Cardiac muscle cell (in vitro differentiated cells and primary cell): Measurements from ENCODE around the gene CCDC85A. TPM values are rescaled to one million over a fixed set of nuclear protein-coding genes. Genes with fewer than 3 reads are reported as not detected.
"Not testable (repeated sequence)": the region's sequence is repeated elsewhere in the genome, so short reads cannot be mapped to it uniquely, and the experiment has no call there.

Source experiments
- DNase-seq, 2 donors: peaks; one replicate each; pipeline versions ENCODE4 v3.0.0 to v3.0.0-alpha.2; 2010 to 2017; ENCODE audit warnings: low read depth in 1 of 2, low spot score in 1 of 2
- H3K27ac ChIP-seq: fragments of 200-600 bp; sonication (generic); 2 replicates; pipeline ENCODE4 v1.5.1; 2016
- H3K27me3 ChIP-seq: fragments of 200-600 bp; sonication (generic); 2 replicates; pipeline ENCODE4 v1.6.0; 2016; ENCODE audit warnings: control low read depth
- H3K36me3 ChIP-seq: fragments of 200-600 bp; sonication (generic); 2 replicates; pipeline ENCODE4 v1.5.1; 2016; ENCODE audit warnings: control low read depth
- H3K4me1 ChIP-seq: fragments of 200-600 bp; sonication (generic); 2 replicates; pipeline ENCODE4 v1.8.1; 2017; ENCODE audit warnings: low read depth, mild to moderate bottlenecking, mixed run types
- H3K4me3 ChIP-seq: fragments of 200-600 bp; sonication (generic); 2 replicates; pipeline ENCODE4 v1.5.1; 2016; ENCODE audit warnings: mild to moderate bottlenecking
- H3K9me3 ChIP-seq: fragments of 200-600 bp; sonication (generic); 2 replicates; pipeline ENCODE4 v1.5.1; 2017; ENCODE audit warnings: low read depth, mild to moderate bottlenecking, control low read depth
- polyA plus RNA-seq: library from polyadenylated mRNA; unstranded; fragments of >200 nt; fragmentation: Nextera tagmentation; extraction: Ambion mirVana; gene quantifications from 2 replicates; pipeline ENCODE4 v1.2.1, GENCODE V29; 2016
- total RNA-seq: library from RNA; depleted of rRNA; stranded (reverse); fragments of >200 nt; gene quantifications from 2 replicates; pipeline ENCODE4 v1.2.3, GENCODE V29; 2016
- TF ChIP-seq, protein P1 (sequence below): IDR thresholded peaks from 2 replicates; pipeline ENCODE4 v1.5.1; 2012; ENCODE audit warnings: low read depth, mild to moderate bottlenecking, low read length

Gene CCDC85A
- total and polyA plus RNA-seq, 2 experiments from 2014 or later = 3.9 to 8.1 TPM

DNA sequence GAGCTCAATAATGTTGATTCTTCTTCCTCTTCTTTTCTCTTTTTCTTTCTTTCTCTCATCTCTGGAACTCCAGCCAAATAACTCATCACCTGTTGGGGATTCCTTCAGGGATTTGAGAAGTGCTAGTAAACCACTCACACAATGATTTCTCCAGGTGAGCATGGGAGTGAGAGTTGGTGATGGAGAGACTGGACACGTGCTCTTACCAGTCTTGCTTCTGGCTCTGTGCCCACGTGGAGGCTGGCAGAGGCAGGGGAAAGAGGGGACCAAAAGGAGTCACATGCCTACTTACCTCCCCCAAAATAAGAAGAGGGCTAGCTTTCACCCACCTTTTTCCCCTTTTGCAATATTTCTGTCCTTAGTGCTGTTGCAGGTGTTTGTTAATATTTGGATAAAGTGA lies 28.6 kb upstream of the CCDC85A start:
- no peaks in the 10 kb centered on the region for H3K9me3 ChIP-seq
- TF ChIP-seq, protein P1, sequence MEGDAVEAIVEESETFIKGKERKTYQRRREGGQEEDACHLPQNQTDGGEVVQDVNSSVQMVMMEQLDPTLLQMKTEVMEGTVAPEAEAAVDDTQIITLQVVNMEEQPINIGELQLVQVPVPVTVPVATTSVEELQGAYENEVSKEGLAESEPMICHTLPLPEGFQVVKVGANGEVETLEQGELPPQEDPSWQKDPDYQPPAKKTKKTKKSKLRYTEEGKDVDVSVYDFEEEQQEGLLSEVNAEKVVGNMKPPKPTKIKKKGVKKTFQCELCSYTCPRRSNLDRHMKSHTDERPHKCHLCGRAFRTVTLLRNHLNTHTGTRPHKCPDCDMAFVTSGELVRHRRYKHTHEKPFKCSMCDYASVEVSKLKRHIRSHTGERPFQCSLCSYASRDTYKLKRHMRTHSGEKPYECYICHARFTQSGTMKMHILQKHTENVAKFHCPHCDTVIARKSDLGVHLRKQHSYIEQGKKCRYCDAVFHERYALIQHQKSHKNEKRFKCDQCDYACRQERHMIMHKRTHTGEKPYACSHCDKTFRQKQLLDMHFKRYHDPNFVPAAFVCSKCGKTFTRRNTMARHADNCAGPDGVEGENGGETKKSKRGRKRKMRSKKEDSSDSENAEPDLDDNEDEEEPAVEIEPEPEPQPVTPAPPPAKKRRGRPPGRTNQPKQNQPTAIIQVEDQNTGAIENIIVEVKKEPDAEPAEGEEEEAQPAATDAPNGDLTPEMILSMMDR = no peak
- no peaks in the 10 kb centered on the region for H3K4me1 ChIP-seq
- peaks cover 3% of the 10 kb centered on the region for H3K27me3 ChIP-seq
- no peak overlapping the region for H3K27ac ChIP-seq
- no peaks in the 10 kb centered on the region for H3K36me3 ChIP-seq
- no peak for DNase-seq
- H3K4me3 ChIP-seq = no peak overlapping the region

DNA sequence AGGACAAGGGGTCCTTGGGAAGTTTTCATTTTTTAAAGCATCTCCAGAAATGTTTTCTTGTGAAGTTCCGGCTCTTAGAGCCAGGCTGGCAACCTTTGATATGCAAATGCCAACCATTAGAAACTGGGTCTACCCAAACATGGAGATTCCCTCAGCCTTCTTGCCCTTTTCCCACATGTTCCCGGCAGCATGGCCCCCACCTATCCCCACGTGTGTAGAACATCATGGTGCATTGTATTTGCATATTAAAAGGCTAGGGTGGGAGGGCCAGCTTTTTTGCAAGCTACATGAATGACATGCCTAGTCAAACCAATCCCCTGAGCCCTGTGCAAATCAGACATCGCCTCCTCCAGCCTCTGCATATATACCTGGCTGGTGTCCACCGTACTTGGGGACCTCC lies 23.9 kb upstream of the CCDC85A start:
- H3K9me3 ChIP-seq, H3K27ac ChIP-seq, H3K4me1 ChIP-seq, H3K4me3 ChIP-seq, DNase-seq, H3K36me3 ChIP-seq, H3K27me3 ChIP-seq: not testable (repeated sequence)

DNA sequence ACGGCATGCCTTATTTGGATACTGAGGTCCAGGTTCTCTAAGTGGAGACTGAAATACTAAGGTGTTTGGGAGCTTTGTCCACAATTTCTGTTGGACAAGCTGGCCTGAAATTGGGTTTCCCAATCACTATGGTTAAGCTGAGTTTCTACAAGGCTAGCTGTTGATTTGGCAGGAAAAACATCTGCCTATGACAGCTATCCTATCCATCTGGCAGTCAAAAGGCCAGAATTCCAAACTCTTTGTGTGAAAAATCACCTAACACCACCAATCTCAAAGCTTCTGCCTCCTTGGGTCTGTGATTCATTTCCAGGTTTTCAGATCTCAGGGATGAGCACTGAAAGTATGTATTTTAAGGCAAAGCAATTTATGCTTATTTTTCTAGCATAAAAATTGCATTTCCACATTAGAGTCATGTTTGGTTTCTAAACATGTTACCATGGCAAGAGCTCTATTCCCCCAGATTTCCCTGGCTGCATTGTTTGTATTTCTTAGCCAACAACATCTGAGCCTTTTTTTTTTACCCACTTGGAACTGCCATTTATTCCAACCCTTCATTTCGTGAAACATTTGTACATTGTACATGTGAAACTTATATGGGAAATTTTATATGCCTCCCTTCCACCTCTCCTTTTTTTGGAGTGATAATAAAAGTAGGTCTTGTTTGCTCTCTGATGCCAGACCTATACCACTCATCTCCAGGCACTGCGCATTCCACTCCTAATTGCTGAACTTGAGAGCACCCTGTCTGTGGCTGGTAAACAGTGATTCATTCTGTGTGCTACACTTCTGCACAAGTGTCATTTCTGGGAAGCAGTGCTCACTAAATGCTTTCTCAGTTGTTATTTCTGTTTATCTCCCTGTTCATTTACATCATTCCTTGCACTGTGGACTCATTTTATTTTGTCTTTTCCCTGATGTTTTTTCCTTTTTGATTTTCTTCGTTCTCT lies 15.9 kb upstream of the CCDC85A start:
- Histone ChIP-seq H3K4me3 (no peak overlapping the region), H3K27ac (no peak overlapping the region), H3K4me1 (no peaks in the 10 kb centered on the region), H3K9me3 (no peaks in the 10 kb centered on the region), H3K27me3 (peaks cover 3% of the 10 kb centered on the region), H3K36me3 (no peaks in the 10 kb centered on the region)
- TF ChIP-seq, protein P1 = no peak
- DNase-seq = peak in 1 of 2 donors; percentile 31

DNA sequence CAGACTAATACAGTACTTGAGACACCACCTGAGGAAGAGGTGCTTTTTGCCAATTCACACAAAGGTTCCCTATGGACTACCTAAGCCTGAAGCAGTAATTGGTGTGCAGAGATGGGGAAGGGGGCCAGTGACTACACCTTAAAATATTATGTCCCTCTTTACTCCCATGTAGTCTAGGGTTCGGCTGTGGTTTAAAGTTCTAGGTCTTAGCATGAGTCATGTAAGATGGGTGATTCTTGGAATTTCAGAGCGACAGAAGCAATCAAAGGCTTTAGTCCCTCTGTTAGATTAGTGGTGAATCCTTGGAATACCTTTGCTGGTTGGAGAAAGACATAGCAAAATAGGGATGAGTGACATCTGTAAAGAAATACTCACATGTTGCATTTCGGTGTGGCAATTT lies 14.3 kb upstream of the CCDC85A start:
- H3K27ac ChIP-seq = no peak overlapping the region
- peaks cover 3% of the 10 kb centered on the region for H3K27me3 ChIP-seq
- TF ChIP-seq, protein P1 = no peak
- no peaks in the 10 kb centered on the region for H3K4me1 ChIP-seq
- H3K36me3 ChIP-seq = no peaks in the 10 kb centered on the region
- H3K9me3 ChIP-seq = no peaks in the 10 kb centered on the region
- DNase-seq = no peak
- H3K4me3 ChIP-seq = no peak overlapping the region

DNA sequence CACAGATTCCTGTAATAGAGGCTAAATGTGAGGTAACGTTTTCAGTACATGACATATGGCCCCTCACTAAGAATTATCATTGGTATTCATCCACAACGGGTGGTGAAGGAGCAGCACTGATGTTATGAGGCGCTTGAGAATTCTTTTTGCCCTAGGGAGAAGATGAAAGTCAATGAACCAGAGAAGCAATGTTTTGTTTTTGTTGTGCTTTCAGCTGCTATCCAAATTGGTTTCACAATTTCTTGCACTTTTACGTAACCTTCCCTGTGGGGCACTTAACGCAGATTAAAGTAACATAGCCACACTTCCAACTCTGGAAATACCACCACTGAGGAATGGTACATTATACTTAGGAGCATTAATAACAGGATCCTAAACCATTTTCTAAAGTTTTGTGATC lies 13.3 kb upstream of the CCDC85A start:
- Histone ChIP-seq H3K27ac (no peak overlapping the region), H3K9me3 (no peaks in the 10 kb centered on the region), H3K4me3 (no peak overlapping the region), H3K27me3 (peaks cover 3% of the 10 kb centered on the region), H3K4me1 (no peaks in the 10 kb centered on the region), H3K36me3 (no peaks in the 10 kb centered on the region)
- TF ChIP-seq, protein P1 = no peak
- no peak for DNase-seq

DNA sequence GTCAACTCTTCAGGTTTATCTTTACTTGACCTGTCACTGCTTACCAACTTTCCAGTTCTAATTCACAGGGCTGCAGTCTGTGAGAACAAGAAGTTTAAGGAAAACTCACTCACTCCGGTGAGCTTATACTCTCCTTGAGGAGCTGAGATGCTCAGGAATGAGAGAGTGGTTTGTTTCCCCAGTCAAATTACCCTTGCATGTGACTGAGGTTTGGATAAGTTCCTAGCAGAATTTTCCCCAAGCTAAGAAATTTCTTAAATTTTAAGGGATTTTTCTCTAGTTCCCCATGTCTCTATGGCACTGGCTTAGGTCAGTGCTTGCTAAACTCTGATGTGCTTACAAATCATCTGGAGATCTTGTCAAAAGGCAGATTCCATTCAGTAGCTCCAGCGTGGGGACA lies 12.8 kb upstream of the CCDC85A start:
- Histone ChIP-seq H3K4me3 (no peak overlapping the region), H3K27me3 (peaks cover 5% of the 10 kb centered on the region), H3K36me3 (no peaks in the 10 kb centered on the region), H3K27ac (no peak overlapping the region), H3K9me3 (no peaks in the 10 kb centered on the region), H3K4me1 (no peaks in the 10 kb centered on the region)
- no peak for DNase-seq
- TF ChIP-seq, protein P1 = no peak
